Fibroblast of lung (primary cell): Measurements from ENCODE around the gene IFI27. TPM values are rescaled to one million over a fixed set of nuclear protein-coding genes. Genes with fewer than 3 reads are reported as not detected.

Experiments used
- DNase-seq, 2 donors: peaks; one replicate each; pipeline versions ENCODE4 v3.0.0 to v3.0.0-alpha.2; 2010; ENCODE audit warnings: low read depth in 2 of 2
- H2AFZ ChIP-seq: 2 replicates; pipeline ENCODE4 v1.5.1; 2012; ENCODE audit warnings: low read length, control low read depth, inconsistent platforms
- H3K27ac ChIP-seq: 2 replicates; pipeline ENCODE4 v1.5.1; 2011; ENCODE audit warnings: low read length, control low read depth; ENCODE audit not compliant: insufficient read depth
- H3K27me3 ChIP-seq: 2 replicates; pipeline ENCODE4 v1.5.1; 2011; ENCODE audit warnings: mild to moderate bottlenecking, low read length; ENCODE audit not compliant: control insufficient read depth, insufficient read depth
- H3K36me3 ChIP-seq: 2 replicates; pipeline ENCODE4 v1.5.1; 2011; ENCODE audit warnings: low read length; ENCODE audit not compliant: control insufficient read depth, insufficient read depth
- H3K4me1 ChIP-seq: 2 replicates; pipeline ENCODE4 v1.5.1; 2011; ENCODE audit warnings: low read length; ENCODE audit not compliant: control insufficient read depth, insufficient read depth; ENCODE audit errors: extremely low read depth
- H3K4me2 ChIP-seq: 2 replicates; pipeline ENCODE4 v1.5.1; 2011; ENCODE audit warnings: low read length, control low read depth; ENCODE audit not compliant: insufficient read depth; ENCODE audit errors: extremely low read depth
- H3K4me3 ChIP-seq, 4 experiments: fragments of 200-600 bp in 1 of 4; sonication (generic) in 1 of 4; replicated peaks in 1 of 4; 2 replicates each; pipeline ENCODE4 v1.5.1; 2011 to 2016; ENCODE audit warnings: low read length in 4 of 4, low read depth in 3 of 4, mild to moderate bottlenecking in 3 of 4, control low read depth in 2 of 4, inconsistent platforms in 1 of 4, mixed read lengths in 1 of 4; ENCODE audit not compliant: insufficient read depth in 1 of 4; ENCODE audit errors: control extremely low read depth in 1 of 4
- H3K79me2 ChIP-seq: 2 replicates; pipeline ENCODE4 v1.5.1; 2012; ENCODE audit warnings: mild to moderate bottlenecking, low read length, inconsistent platforms; ENCODE audit not compliant: control insufficient read depth, insufficient read depth
- H3K9ac ChIP-seq: 2 replicates; pipeline ENCODE4 v1.5.1; 2011; ENCODE audit warnings: mild to moderate bottlenecking, low read length, control low read depth; ENCODE audit not compliant: insufficient read depth
- H3K9me3 ChIP-seq: 2 replicates; pipeline ENCODE4 v1.5.1; 2012; ENCODE audit warnings: low read depth, low read length; ENCODE audit not compliant: control insufficient read depth, insufficient read depth
- H4K20me1 ChIP-seq: 2 replicates; pipeline ENCODE4 v1.5.1; 2011; ENCODE audit warnings: low read length; ENCODE audit not compliant: control insufficient read depth, insufficient read depth; ENCODE audit errors: extremely low read depth
- CTCF ChIP-seq, 2 donors: IDR thresholded peaks in 1 of 2; conservative IDR thresholded peaks in 1 of 2; 1 replicate in 1 of 2; 2 replicates in 1 of 2; pipeline ENCODE4 v1.5.1; 2011 to 2012; ENCODE audit warnings: low read length in 2 of 2, control low read depth in 1 of 2, inconsistent platforms in 1 of 2, low read depth in 1 of 2, mild to moderate bottlenecking in 1 of 2
- EZH2 ChIP-seq: IDR thresholded peaks from 2 replicates; pipeline ENCODE4 v1.5.1; 2012; ENCODE audit warnings: low read length, control low read depth, mild to moderate bottlenecking; ENCODE audit errors: missing control alignments
- polyA plus RNA-seq, 2 donors: library from polyadenylated mRNA; depleted of rRNA in 1 of 2; stranded (reverse) in 1 of 2; unstranded in 1 of 2; fragments of >200 nt; gene quantifications; 2 replicates each; pipeline ENCODE4 v1.2.1, GENCODE V29; 2011 to 2012; ENCODE audit warnings: missing spikeins in 1 of 2
- total RNA-seq: library from RNA; depleted of rRNA; stranded (reverse); fragments of >200 nt; gene quantifications from 2 replicates; pipeline ENCODE4 v1.2.1, GENCODE V29; 2014

Gene IFI27
- total and polyA plus RNA-seq, 2 donors (not counting 1 experiment from before 2014, with no cell fraction given) = 7.9 to 32.2 TPM

GRCh38 chr14:94124582-94125377 lies 14.2 kb downstream of the IFI27 start:
- TF ChIP-seq CTCF (conservative IDR thresholded peaks at IDR 0.05 in 1 of 2, IDR thresholded peaks at IDR 0.05 in 1 of 2; ENCODE audit: low read depth in 1 of 2, low read length in 2 of 2) (no peak), EZH2 (no peak)
- Histone ChIP-seq H3K36me3 (peaks cover 8% of the 10 kb centered on the region), H3K4me2 (no peak overlapping the region), H3K27ac (no peak overlapping the region), H3K27me3 (no peaks in the 10 kb centered on the region), H3K79me2 (no peaks in the 10 kb centered on the region), H3K4me1 (peaks cover 2% of the 10 kb centered on the region), H2AFZ (no peak overlapping the region), H3K9me3 (no peaks in the 10 kb centered on the region), H3K9ac (no peak overlapping the region), H4K20me1 (no peaks in the 10 kb centered on the region), H3K4me3 (no peak overlapping the region)
- no peak for DNase-seq

GRCh38 chr14:94125659-94126418 lies 15.3 kb downstream of the IFI27 start:
- H3K27me3 ChIP-seq = no peaks in the 10 kb centered on the region
- H3K4me3 ChIP-seq = no peak overlapping the region
- no peak overlapping the region for H3K27ac ChIP-seq
- TF ChIP-seq EZH2 (no peak), CTCF (conservative IDR thresholded peaks at IDR 0.05 in 1 of 2, IDR thresholded peaks at IDR 0.05 in 1 of 2; ENCODE audit: low read depth in 1 of 2, low read length in 2 of 2) (no peak)
- no peak for DNase-seq
- H3K9me3 ChIP-seq = no peaks in the 10 kb centered on the region
- peaks cover 2% of the 10 kb centered on the region for H3K4me1 ChIP-seq
- H3K36me3 ChIP-seq = peaks cover 8% of the 10 kb centered on the region
- no peak overlapping the region for H3K4me2 ChIP-seq
- H3K79me2 ChIP-seq = no peaks in the 10 kb centered on the region
- no peak overlapping the region for H2AFZ ChIP-seq
- H4K20me1 ChIP-seq = no peaks in the 10 kb centered on the region
- no peak overlapping the region for H3K9ac ChIP-seq

GRCh38 chr14:94126419-94126677 lies 15.8 kb downstream of the IFI27 start:
- no peaks in the 10 kb centered on the region for H3K9me3 ChIP-seq
- H2AFZ ChIP-seq = no peak overlapping the region
- DNase-seq = no peak
- H3K79me2 ChIP-seq = no peaks in the 10 kb centered on the region
- H3K27ac ChIP-seq = no peak overlapping the region
- H3K36me3 ChIP-seq = peaks cover 8% of the 10 kb centered on the region
- H3K4me3 ChIP-seq = no peak overlapping the region
- TF ChIP-seq CTCF (conservative IDR thresholded peaks at IDR 0.05 in 1 of 2, IDR thresholded peaks at IDR 0.05 in 1 of 2; ENCODE audit: low read depth in 1 of 2, low read length in 2 of 2) = no peak
- TF ChIP-seq EZH2 = no peak
- peaks cover 2% of the 10 kb centered on the region for H3K4me1 ChIP-seq
- no peak overlapping the region for H3K9ac ChIP-seq
- H3K4me2 ChIP-seq = no peak overlapping the region
- H4K20me1 ChIP-seq = no peaks in the 10 kb centered on the region
- no peaks in the 10 kb centered on the region for H3K27me3 ChIP-seq
